Spinal cord (tissue), 10 donors: ENCODE results near the gene USP31. TPM values are rescaled to one million over a fixed set of nuclear protein-coding genes. Genes with fewer than 3 reads are reported as not detected.
A peak's percentile ranks its signal among the peaks of the same experiment; 100 is the strongest.

ENCODE experiments used
- DNase-seq, 6 donors: peaks; one replicate each; pipeline versions ENCODE4 v3.0.0 to v3.0.0-alpha.2; 2013 to 2015; ENCODE audit warnings: low spot score in 6 of 6, low read depth in 4 of 6
- H3K27ac ChIP-seq: one replicate; pipeline ENCODE4 v1.5.1; 2013; ENCODE audit warnings: low read depth, low read length, control low read depth
- H3K27me3 ChIP-seq: one replicate; pipeline ENCODE4 v1.6.1; 2013; ENCODE audit warnings: low read length; ENCODE audit not compliant: control insufficient read depth, insufficient read depth
- H3K36me3 ChIP-seq: one replicate; pipeline ENCODE4 v1.6.1; 2013; ENCODE audit warnings: low read length; ENCODE audit not compliant: control insufficient read depth, insufficient read depth
- H3K4me1 ChIP-seq: one replicate; pipeline ENCODE4 v1.6.1; 2013; ENCODE audit warnings: low read length; ENCODE audit not compliant: control insufficient read depth, insufficient read depth
- H3K4me3 ChIP-seq: one replicate; pipeline ENCODE4 v1.5.1; 2013; ENCODE audit warnings: low read depth, low read length, control low read depth
- H3K9me3 ChIP-seq: one replicate; pipeline ENCODE4 v1.6.1; 2013; ENCODE audit warnings: low read length; ENCODE audit not compliant: control insufficient read depth, insufficient read depth
- WGBS: methylation state at CpG from one replicate; pipeline ENCODE4 v1.1.5; 2013; ENCODE audit warnings: missing lambda C conversion rate; ENCODE audit not compliant: insufficient coverage; 5-methylcytosine and 5-hydroxymethylcytosine counted together
- long read RNA-seq, 4 donors: transcript quantifications; one replicate each; lab custom pipeline, GENCODE V29; 2026
- polyA plus RNA-seq, 2 donors: library from polyadenylated mRNA; unstranded; fragments of 120-200 nt; gene quantifications; one replicate each; pipeline ENCODE4 v1.2.1, GENCODE V29; 2013; ENCODE audit not compliant: insufficient read length in 2 of 2
- total RNA-seq, 2 donors: library from RNA; depleted of rRNA in 1 of 2; stranded (reverse); fragments of 120-200 nt in 1 of 2; fragments of >200 nt in 1 of 2; gene quantifications; one replicate each; pipeline versions ENCODE4 v1.2.3 to v1.2.4, GENCODE V29; 2013 to 2014
- donor health status: healthy.

Gene USP31
- total RNA-seq (10 to 100 TPM; 10.7 to 22.5 TPM), polyA plus RNA-seq (10 to 100 TPM; 12.4 to 12.9 TPM)
- long read RNA-seq, donor 1, full-length matches to known transcripts, result 1 of 1 reads
- long read RNA-seq, donor 1, partial matches to known transcripts, result 0 of 1 reads
- long read RNA-seq, donor 1, other reads (novel, unspliced or antisense), result 0 of 1 reads
- long read RNA-seq, donor 2, result 0 reads
- long read RNA-seq, donor 3, full-length matches to known transcripts, result 3 of 3 reads
- long read RNA-seq, donor 3, partial matches to known transcripts, result 0 of 3 reads
- long read RNA-seq, donor 3, other reads (novel, unspliced or antisense), result 0 of 3 reads
- long read RNA-seq, donor 4, full-length matches to known transcripts, result 1 of 1 reads
- long read RNA-seq, donor 4, partial matches to known transcripts, result 0 of 1 reads
- long read RNA-seq, donor 4, other reads (novel, unspliced or antisense), result 0 of 1 reads

GRCh38 chr16:23149267-23149992, at the start of gene USP31:
TSS of gene USP31 (minus strand) at chr16:23149452. CDS start at chr16:23149270, 182 bp downstream.
- H3K4me3 ChIP-seq, result peak within 1 kb of the TSS; percentile 62
- H3K4me1 ChIP-seq, result peaks cover 33% of the 10 kb centered on the region
- H3K36me3 ChIP-seq, result no peaks in the 10 kb centered on the region
- peak; percentile 76 to 99 (median 92) for DNase-seq
- peak within 1 kb of the TSS; percentile 67 for H3K27ac ChIP-seq
- no peaks in the 10 kb centered on the region for H3K27me3 ChIP-seq
- WGBS, result under 1% methylated on average over 75 of the region's 75 CpGs
- no peaks in the 10 kb centered on the region for H3K9me3 ChIP-seq

- no peak overlapping the region for H3K27ac ChIP-seq
- 46% methylated on average over 4 of the region's 5 CpGs for WGBS
- peaks cover 2% of the 10 kb centered on the region for H3K27me3 ChIP-seq
- H3K36me3 ChIP-seq, result no peaks in the 10 kb centered on the region
- H3K4me3 ChIP-seq, result no peak overlapping the region
- DNase-seq, result no peak
- H3K9me3 ChIP-seq, result no peaks in the 10 kb centered on the region
- H3K4me1 ChIP-seq, result no peaks in the 10 kb centered on the region
Observed at GRCh38 chr16:23196539-23196938, 47.3 kb upstream of the USP31 start.

- H3K4me1 ChIP-seq, result no peaks in the 10 kb centered on the region
- H3K9me3 ChIP-seq, result no peaks in the 10 kb centered on the region
- H3K4me3 ChIP-seq, result no peak overlapping the region
- DNase-seq, result peak in 1 of 6 donors; percentile 31
- H3K27ac ChIP-seq, result no peak overlapping the region
- H3K36me3 ChIP-seq, result no peaks in the 10 kb centered on the region
- H3K27me3 ChIP-seq, result peaks cover 2% of the 10 kb centered on the region
- 56% methylated on average over 1 of the region's 3 CpGs for WGBS
Observed at GRCh38 chr16:23195366-23195978, 46.2 kb upstream of the USP31 start.

GRCh38 chr16:23194497-23195221, 45.4 kb upstream of the USP31 start:
- no peak overlapping the region for H3K27ac ChIP-seq
- H3K9me3 ChIP-seq, result no peaks in the 10 kb centered on the region
- no peak for DNase-seq
- no peaks in the 10 kb centered on the region for H3K4me1 ChIP-seq
- H3K27me3 ChIP-seq, result peaks cover 2% of the 10 kb centered on the region
- no peak overlapping the region for H3K4me3 ChIP-seq
- 91% methylated on average over 9 of the region's 9 CpGs for WGBS
- no peaks in the 10 kb centered on the region for H3K36me3 ChIP-seq

GRCh38 chr16:23188911-23189310, 39.7 kb upstream of the USP31 start:
- Histone ChIP-seq H3K27me3 (peaks cover 3% of the 10 kb centered on the region), H3K4me3 (no peak overlapping the region), H3K4me1 (no peaks in the 10 kb centered on the region), H3K27ac (no peak overlapping the region), H3K36me3 (no peaks in the 10 kb centered on the region), H3K9me3 (no peaks in the 10 kb centered on the region)
- WGBS, result 92% methylated on average over 2 of the region's 2 CpGs
- DNase-seq, result no peak

DNA sequence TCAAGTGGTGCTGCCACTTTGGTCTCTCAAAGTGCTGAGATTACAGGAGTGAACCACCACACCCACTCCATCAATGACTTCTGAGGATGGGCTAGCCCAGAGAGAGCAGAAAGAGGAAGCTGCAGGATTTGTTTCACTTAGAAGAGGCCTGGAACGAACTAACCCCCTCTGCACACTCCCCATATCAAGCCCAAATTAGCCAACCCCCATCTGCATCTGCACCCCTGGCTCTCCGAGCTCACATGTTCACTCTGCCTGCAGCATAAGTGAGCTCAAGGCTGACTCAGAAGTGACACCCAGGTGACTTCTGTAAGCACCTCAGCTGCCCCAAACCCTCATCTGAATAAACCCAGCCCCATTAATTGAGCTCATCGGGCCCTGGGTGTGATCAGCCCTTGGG, 38.1 kb upstream of the USP31 start:
- WGBS, result 84% methylated on average over 3 of the region's 3 CpGs
- peaks cover 15% of the 10 kb centered on the region for H3K27me3 ChIP-seq
- no peaks in the 10 kb centered on the region for H3K36me3 ChIP-seq

GRCh38 chr16:23186171-23186570, 36.9 kb upstream of the USP31 start:
- peaks cover 17% of the 10 kb centered on the region for H3K27me3 ChIP-seq
- H3K4me1 ChIP-seq, result peaks cover 13% of the 10 kb centered on the region
- no peak overlapping the region for H3K27ac ChIP-seq
- DNase-seq, result no peak
- 74% methylated on average over 24 of the region's 24 CpGs for WGBS
- no peaks in the 10 kb centered on the region for H3K9me3 ChIP-seq
- no peaks in the 10 kb centered on the region for H3K36me3 ChIP-seq
- H3K4me3 ChIP-seq, result no peak overlapping the region

More for the DNA sequence above, 38.1 kb upstream of the USP31 start:
- Histone ChIP-seq H3K9me3 (no peaks in the 10 kb centered on the region), H3K4me1 (peaks cover 10% of the 10 kb centered on the region), H3K27ac (no peak overlapping the region), H3K4me3 (no peak overlapping the region)
- DNase-seq, result no peak

DNA sequence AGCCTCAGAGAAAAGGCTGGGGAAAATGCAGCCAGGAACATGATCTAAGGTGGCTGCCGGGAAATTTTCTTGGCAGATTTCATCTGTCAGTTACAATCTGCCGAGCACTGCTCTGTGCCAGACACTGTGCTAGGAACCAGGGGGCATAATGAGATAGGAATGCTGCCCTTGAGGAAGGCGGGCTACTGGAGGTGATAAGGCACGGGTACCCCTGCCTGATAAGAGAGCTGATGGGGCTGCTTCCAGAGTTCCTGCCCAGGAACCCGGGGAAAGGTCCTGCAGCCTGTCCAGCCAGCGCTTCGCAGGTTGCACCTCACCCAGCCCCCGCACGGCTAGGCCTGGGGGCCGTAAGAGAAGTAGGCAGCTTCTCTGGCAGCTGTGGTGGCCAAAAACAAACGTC, 36.4 kb upstream of the USP31 start:
- DNase-seq, result peak in 1 of 6 donors; percentile 73
- Histone ChIP-seq H3K27ac (no peak overlapping the region), H3K36me3 (no peaks in the 10 kb centered on the region), H3K9me3 (no peaks in the 10 kb centered on the region), H3K27me3 (peaks cover 17% of the 10 kb centered on the region), H3K4me1 (peaks cover 13% of the 10 kb centered on the region), H3K4me3 (no peak overlapping the region)
- WGBS, result 60% methylated on average over 11 of the region's 11 CpGs

DNA sequence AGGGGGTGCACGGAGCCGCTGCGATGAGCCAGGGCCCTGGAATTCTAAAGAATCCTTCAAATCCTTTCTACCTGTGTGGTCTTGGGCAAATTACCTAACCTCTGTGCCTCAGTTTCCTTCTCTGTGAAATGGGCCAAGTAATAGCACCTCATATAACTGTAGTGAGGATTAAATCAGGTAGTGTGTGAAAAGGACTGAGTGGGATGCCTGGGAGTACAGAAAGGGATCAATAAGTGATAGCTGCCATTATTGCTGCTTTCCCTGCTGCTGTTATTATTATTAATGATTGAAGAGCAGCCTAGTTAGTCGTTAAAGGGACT, 34.3 kb upstream of the USP31 start:
- 71% methylated on average over 1 of the region's 4 CpGs for WGBS
- Histone ChIP-seq H3K4me1 (peaks cover 13% of the 10 kb centered on the region), H3K27ac (no peak overlapping the region), H3K9me3 (no peaks in the 10 kb centered on the region), H3K36me3 (no peaks in the 10 kb centered on the region), H3K27me3 (peaks cover 17% of the 10 kb centered on the region), H3K4me3 (no peak overlapping the region)
- no peak for DNase-seq
